WTC11 (cell line): ENCODE measurements around the gene ITPR2. TPM values are rescaled to one million over a fixed set of nuclear protein-coding genes. Genes with fewer than 3 reads are reported as not detected.

Source experiments
- ATAC-seq: fragments of 200-7000 bp; cut with Tn5 transposase; 2 replicates; pipeline ENCODE4 v1.10.0; 2021; ENCODE audit warnings: mild to moderate bottlenecking, moderate library complexity
- CTCF ChIA-PET: fragments of 300-600 bp; sonication (Branson Sonifier 250); formaldehyde crosslinking; loops from one replicate; lab custom pipeline; 2021; ENCODE audit warnings: antibody characterized with exemption; lab: Charles Lee
- POLR2A ChIA-PET: fragments of 350-600 bp; sonication (Branson Sonifier 250); formaldehyde crosslinking; loops from one replicate; lab custom pipeline; 2021; ENCODE audit warnings: antibody characterized with exemption; lab: Charles Lee
- DNase-seq: peaks from one replicate; pipeline ENCODE4 v3.0.0; 2021; ENCODE audit warnings: low spot score
- H3K27ac Mint-ChIP-seq: 2 replicates; pipeline ENCODE4 v1.8.0; 2021; ENCODE audit warnings: mixed read lengths
- H3K27me3 Mint-ChIP-seq: 2 replicates; pipeline ENCODE4 v1.8.0; 2021; ENCODE audit warnings: low read depth, mild to moderate bottlenecking, moderate library complexity, mixed read lengths
- H3K36me3 Mint-ChIP-seq: 2 replicates; pipeline ENCODE4 v1.8.0; 2021; ENCODE audit warnings: mixed read lengths
- H3K4me1 Mint-ChIP-seq: 2 replicates; pipeline ENCODE4 v1.8.0; 2022; ENCODE audit warnings: mixed read lengths
- H3K4me3 Mint-ChIP-seq: 2 replicates; pipeline ENCODE4 v1.8.0; 2021; ENCODE audit warnings: mild to moderate bottlenecking, moderate library complexity, mixed read lengths
- H3K9me3 Mint-ChIP-seq: 2 replicates; pipeline ENCODE4 v1.8.0; 2021; ENCODE audit warnings: mixed read lengths
- E2F4 ChIP-seq: sonication (generic); formaldehyde crosslinking; IDR thresholded peaks from 2 replicates; pipeline ENCODE4 v1.8.1; 2022; ENCODE audit warnings: low read depth, mild to moderate bottlenecking, moderate library complexity, missing genetic modification reagents, borderline replicate concordance
- ELF4 ChIP-seq: sonication (generic); formaldehyde crosslinking; IDR thresholded peaks from 2 replicates; pipeline ENCODE4 v1.8.1; 2022; ENCODE audit warnings: low read depth, mild to moderate bottlenecking, moderate library complexity, missing genetic modification reagents
- ETV6 ChIP-seq: sonication (generic); formaldehyde crosslinking; IDR thresholded peaks from 2 replicates; pipeline ENCODE4 v1.8.1; 2022; ENCODE audit warnings: mild to moderate bottlenecking, missing genetic modification reagents
- FOXP1 ChIP-seq: sonication (generic); formaldehyde crosslinking; IDR thresholded peaks from 2 replicates; pipeline ENCODE4 v1.8.0; 2022; ENCODE audit warnings: missing genetic modification reagents, mild to moderate bottlenecking, moderate library complexity, borderline replicate concordance
- HMGA2 ChIP-seq: fragments of 250-450 bp; sonication (Bioruptor Pico); IDR thresholded peaks from 2 replicates; pipeline ENCODE4 v1.4.0; 2021; ENCODE audit warnings: mild to moderate bottlenecking, moderate library complexity
- IRF2 ChIP-seq: sonication (generic); formaldehyde crosslinking; IDR thresholded peaks from 2 replicates; pipeline ENCODE4 v1.8.0; 2022; ENCODE audit warnings: low read depth, missing genetic modification reagents, borderline replicate concordance
- JUN ChIP-seq: sonication (generic); formaldehyde crosslinking; IDR thresholded peaks from 2 replicates; pipeline ENCODE4 v1.8.0; 2023; ENCODE audit warnings: mild to moderate bottlenecking, missing genetic modification reagents
- NFYB ChIP-seq: sonication (generic); formaldehyde crosslinking; conservative IDR thresholded peaks from 2 replicates; pipeline ENCODE4 v1.8.0; 2022; ENCODE audit warnings: low read depth, missing genetic modification reagents
- PREB ChIP-seq: sonication (generic); formaldehyde crosslinking; IDR thresholded peaks from 2 replicates; pipeline ENCODE4 v1.8.1; 2022; ENCODE audit warnings: mild to moderate bottlenecking, missing genetic modification reagents, moderate library complexity, borderline replicate concordance
- RELA ChIP-seq: sonication (generic); formaldehyde crosslinking; IDR thresholded peaks from 2 replicates; pipeline ENCODE4 v1.8.1; 2022; ENCODE audit warnings: missing genetic modification reagents, mild to moderate bottlenecking, borderline replicate concordance
- SMAD4 ChIP-seq: sonication (generic); formaldehyde crosslinking; IDR thresholded peaks from 2 replicates; pipeline ENCODE4 v1.8.0; 2022; ENCODE audit warnings: mild to moderate bottlenecking, missing genetic modification reagents
- TEAD4 ChIP-seq: sonication (generic); formaldehyde crosslinking; IDR thresholded peaks from 2 replicates; pipeline ENCODE4 v1.8.0; 2022; ENCODE audit warnings: mild to moderate bottlenecking, missing genetic modification reagents
- ZNF317 ChIP-seq: sonication (generic); formaldehyde crosslinking; IDR thresholded peaks from 2 replicates; pipeline ENCODE4 v1.8.1; 2023; ENCODE audit warnings: low read depth, mild to moderate bottlenecking, moderate library complexity, missing genetic modification reagents, borderline replicate concordance
- ZNF416 ChIP-seq: fragments of 250-450 bp; sonication (Bioruptor Pico); IDR thresholded peaks from 2 replicates; pipeline ENCODE4 v1.9.0; 2021; ENCODE audit warnings: mild to moderate bottlenecking, inconsistent platforms
- ZNF425 ChIP-seq: fragments of 250-450 bp; sonication (Bioruptor Pico); conservative IDR thresholded peaks from 2 replicates; pipeline ENCODE4 v1.9.0; 2021; ENCODE audit warnings: mild to moderate bottlenecking
- total RNA-seq: library from RNA; stranded (reverse); gene quantifications from 3 replicates; pipeline ENCODE4 v1.2.3, GENCODE V29; 2021
- TF ChIP-seq, protein P1 (sequence below): sonication (generic); formaldehyde crosslinking; IDR thresholded peaks from 2 replicates; pipeline ENCODE4 v1.8.0; 2022; ENCODE audit warnings: mild to moderate bottlenecking, missing genetic modification reagents
- TF ChIP-seq, protein P2 (sequence below): sonication (generic); formaldehyde crosslinking; conservative IDR thresholded peaks from 2 replicates; pipeline ENCODE4 v1.8.1; 2023; ENCODE audit warnings: mild to moderate bottlenecking, low read depth, missing genetic modification reagents, moderate library complexity
- TF ChIP-seq, protein P3 (sequence below): fragments of 200-600 bp; IDR thresholded peaks from 2 replicates; pipeline ENCODE4 v1.8.0; 2022; ENCODE audit warnings: antibody characterized with exemption
- TF ChIP-seq, protein P4 (sequence below): sonication (generic); formaldehyde crosslinking; IDR thresholded peaks from 2 replicates; pipeline ENCODE4 v1.8.0; 2023; ENCODE audit warnings: missing genetic modification reagents

The ITPR2 gene
- total RNA-seq, 1 experiment from 2014 or later, result 50.7 TPM

DNA sequence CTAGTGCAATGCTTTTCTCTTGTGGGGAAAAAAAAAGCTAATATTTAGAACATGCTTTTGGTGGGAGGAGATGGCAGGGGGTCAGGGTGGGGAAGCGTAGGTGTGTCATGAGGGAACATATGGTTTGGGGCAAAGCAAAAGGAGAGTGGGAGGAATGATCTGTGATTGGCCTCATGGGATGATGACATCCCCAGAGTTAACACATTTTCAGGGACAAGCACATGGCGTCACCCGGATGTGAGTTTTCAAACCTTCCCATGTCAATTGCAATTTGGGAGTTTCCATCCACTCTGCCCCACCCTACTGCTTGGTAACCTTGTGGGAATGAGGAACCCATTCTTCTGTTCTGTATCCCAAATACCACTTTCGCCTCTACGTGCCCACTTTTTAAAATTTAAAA, 473.4 kb downstream of the ITPR2 start:
- POLR2A ChIA-PET, result no interaction called here
- ATAC-seq, result no peak
- DNase-seq, result no peak
- H3K36me3 Mint-ChIP-seq, result no peaks in the 10 kb centered on the region
- TF ChIP-seq, protein P1, sequence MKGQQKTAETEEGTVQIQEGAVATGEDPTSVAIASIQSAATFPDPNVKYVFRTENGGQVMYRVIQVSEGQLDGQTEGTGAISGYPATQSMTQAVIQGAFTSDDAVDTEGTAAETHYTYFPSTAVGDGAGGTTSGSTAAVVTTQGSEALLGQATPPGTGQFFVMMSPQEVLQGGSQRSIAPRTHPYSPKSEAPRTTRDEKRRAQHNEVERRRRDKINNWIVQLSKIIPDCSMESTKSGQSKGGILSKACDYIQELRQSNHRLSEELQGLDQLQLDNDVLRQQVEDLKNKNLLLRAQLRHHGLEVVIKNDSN (CRISPR knock-in tag), result no peak
- no peak for TF ChIP-seq NFYB (CRISPR knock-in tag)
- TF ChIP-seq HMGA2, result no peak
- no peak for TF ChIP-seq IRF2 (CRISPR knock-in tag)
- no peak for TF ChIP-seq ETV6 (CRISPR knock-in tag)
- TF ChIP-seq FOXP1 (CRISPR knock-in tag), result no peak
- TF ChIP-seq, protein P2, sequence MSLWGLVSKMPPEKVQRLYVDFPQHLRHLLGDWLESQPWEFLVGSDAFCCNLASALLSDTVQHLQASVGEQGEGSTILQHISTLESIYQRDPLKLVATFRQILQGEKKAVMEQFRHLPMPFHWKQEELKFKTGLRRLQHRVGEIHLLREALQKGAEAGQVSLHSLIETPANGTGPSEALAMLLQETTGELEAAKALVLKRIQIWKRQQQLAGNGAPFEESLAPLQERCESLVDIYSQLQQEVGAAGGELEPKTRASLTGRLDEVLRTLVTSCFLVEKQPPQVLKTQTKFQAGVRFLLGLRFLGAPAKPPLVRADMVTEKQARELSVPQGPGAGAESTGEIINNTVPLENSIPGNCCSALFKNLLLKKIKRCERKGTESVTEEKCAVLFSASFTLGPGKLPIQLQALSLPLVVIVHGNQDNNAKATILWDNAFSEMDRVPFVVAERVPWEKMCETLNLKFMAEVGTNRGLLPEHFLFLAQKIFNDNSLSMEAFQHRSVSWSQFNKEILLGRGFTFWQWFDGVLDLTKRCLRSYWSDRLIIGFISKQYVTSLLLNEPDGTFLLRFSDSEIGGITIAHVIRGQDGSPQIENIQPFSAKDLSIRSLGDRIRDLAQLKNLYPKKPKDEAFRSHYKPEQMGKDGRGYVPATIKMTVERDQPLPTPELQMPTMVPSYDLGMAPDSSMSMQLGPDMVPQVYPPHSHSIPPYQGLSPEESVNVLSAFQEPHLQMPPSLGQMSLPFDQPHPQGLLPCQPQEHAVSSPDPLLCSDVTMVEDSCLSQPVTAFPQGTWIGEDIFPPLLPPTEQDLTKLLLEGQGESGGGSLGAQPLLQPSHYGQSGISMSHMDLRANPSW (CRISPR knock-in tag), result no peak
- no peak for TF ChIP-seq ZNF317 (CRISPR knock-in tag)
- TF ChIP-seq, protein P3, sequence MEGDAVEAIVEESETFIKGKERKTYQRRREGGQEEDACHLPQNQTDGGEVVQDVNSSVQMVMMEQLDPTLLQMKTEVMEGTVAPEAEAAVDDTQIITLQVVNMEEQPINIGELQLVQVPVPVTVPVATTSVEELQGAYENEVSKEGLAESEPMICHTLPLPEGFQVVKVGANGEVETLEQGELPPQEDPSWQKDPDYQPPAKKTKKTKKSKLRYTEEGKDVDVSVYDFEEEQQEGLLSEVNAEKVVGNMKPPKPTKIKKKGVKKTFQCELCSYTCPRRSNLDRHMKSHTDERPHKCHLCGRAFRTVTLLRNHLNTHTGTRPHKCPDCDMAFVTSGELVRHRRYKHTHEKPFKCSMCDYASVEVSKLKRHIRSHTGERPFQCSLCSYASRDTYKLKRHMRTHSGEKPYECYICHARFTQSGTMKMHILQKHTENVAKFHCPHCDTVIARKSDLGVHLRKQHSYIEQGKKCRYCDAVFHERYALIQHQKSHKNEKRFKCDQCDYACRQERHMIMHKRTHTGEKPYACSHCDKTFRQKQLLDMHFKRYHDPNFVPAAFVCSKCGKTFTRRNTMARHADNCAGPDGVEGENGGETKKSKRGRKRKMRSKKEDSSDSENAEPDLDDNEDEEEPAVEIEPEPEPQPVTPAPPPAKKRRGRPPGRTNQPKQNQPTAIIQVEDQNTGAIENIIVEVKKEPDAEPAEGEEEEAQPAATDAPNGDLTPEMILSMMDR, result no peak
- TF ChIP-seq ELF4, result no peak
- no peak for TF ChIP-seq PREB (CRISPR knock-in tag)
- no peak for TF ChIP-seq E2F4 (CRISPR knock-in tag)
- CTCF ChIA-PET, result no interaction called here
- H3K4me3 Mint-ChIP-seq, result no peak overlapping the region
- H3K9me3 Mint-ChIP-seq, result no peaks in the 10 kb centered on the region
- no peaks in the 10 kb centered on the region for H3K27me3 Mint-ChIP-seq
- H3K4me1 Mint-ChIP-seq, result peaks cover 4% of the 10 kb centered on the region; the same call in 1 of the 2 replicates
- no peak overlapping the region for H3K27ac Mint-ChIP-seq

DNA sequence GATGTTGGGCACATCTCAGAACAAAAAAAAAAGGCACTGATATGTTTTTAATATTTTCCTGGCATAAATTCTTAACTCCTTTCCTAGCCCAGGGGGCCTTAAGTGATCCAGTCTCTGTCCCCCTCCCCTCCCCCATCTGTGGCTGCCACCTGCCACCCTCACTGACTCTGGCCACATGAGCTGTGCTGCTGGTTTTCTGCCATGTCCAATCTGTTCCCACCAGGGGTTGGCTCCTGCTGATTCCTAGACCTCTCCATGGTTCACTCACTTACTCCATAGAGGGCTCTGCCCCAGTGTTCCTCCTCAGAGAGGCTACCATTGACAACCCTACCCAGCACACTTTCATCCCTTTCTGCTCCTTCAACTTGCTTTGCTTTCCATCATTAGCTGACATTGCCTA, 474.3 kb downstream of the ITPR2 start:
- Mint-ChIP-seq H3K4me1 (0 out of 2 replicates have a peak, but pooled peaks cover under 1% of the 10 kb centered on the region), H3K27me3 (no peaks in the 10 kb centered on the region), H3K27ac (no peak overlapping the region), H3K4me3 (no peak overlapping the region), H3K9me3 (no peaks in the 10 kb centered on the region), H3K36me3 (no peaks in the 10 kb centered on the region)
- ATAC-seq, result no peak
- no peak for TF ChIP-seq ZNF416 (CRISPR knock-in tag)
- ChIA-PET CTCF (no interaction called here), POLR2A (no interaction called here)
- no peak for DNase-seq

DNA sequence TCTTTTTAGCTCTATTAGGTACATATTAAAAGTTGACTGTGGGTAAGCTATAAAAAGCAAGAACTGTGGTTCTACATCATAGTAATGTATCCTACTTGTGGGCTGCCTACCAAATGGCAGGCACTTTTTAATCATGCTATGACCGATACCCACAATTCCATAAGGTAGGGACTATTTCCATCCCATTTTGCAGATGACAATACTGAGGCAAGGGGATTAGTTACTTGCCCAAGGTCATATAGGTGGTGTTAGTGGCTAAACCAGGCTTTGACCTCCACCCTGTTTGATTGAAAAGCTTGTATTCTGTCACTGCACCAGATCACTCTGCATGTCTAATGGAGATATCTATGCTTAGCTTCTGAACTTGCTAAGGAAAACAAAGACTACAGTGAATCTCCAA, 485.7 kb downstream of the ITPR2 start:
- Mint-ChIP-seq H3K9me3 (no peaks in the 10 kb centered on the region), H3K27ac (no peak overlapping the region), H3K4me1 (no peaks in the 10 kb centered on the region), H3K36me3 (no peaks in the 10 kb centered on the region), H3K27me3 (no peaks in the 10 kb centered on the region), H3K4me3 (no peak overlapping the region)
- no peak for ATAC-seq
- DNase-seq, result no peak
- ChIA-PET POLR2A (no interaction called here), CTCF (interaction anchor here (1.0 kb wide), 1 partner anchor 15 kb away, joined by 3 read pairs; no protein-coding TSS in a partner anchor)
- TF ChIP-seq E2F4 (CRISPR knock-in tag), result no peak
- TF ChIP-seq TEAD4, result no peak
- no peak for TF ChIP-seq JUN (CRISPR knock-in tag)
- no peak for TF ChIP-seq ZNF425 (CRISPR knock-in tag)
- TF ChIP-seq RELA (CRISPR knock-in tag), result no peak
- TF ChIP-seq, protein P4, sequence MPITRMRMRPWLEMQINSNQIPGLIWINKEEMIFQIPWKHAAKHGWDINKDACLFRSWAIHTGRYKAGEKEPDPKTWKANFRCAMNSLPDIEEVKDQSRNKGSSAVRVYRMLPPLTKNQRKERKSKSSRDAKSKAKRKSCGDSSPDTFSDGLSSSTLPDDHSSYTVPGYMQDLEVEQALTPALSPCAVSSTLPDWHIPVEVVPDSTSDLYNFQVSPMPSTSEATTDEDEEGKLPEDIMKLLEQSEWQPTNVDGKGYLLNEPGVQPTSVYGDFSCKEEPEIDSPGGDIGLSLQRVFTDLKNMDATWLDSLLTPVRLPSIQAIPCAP (CRISPR knock-in tag), result no peak
- no peak for TF ChIP-seq SMAD4 (CRISPR knock-in tag)
- TF ChIP-seq, protein P1 (CRISPR knock-in tag), result no peak
